HG03135 (cell line): ENCODE results near the gene VASN.
A peak's percentile ranks its signal among the peaks of the same experiment; 100 is the strongest.

Source experiments
- ATAC-seq: cut with Tn5 transposase; IDR thresholded peaks from one replicate; pipeline ENCODE4 v1.9.1; 2021; ENCODE audit warnings: mild to moderate bottlenecking, moderate library complexity; ENCODE audit not compliant: unreplicated experiment

VASN gene

GRCh38 chr16:4399001-4399730, 27.5 kb downstream of the VASN start:
- ATAC-seq = no peak

GRCh38 chr16:4401094-4401501, 29.4 kb downstream of the VASN start:
- no peak for ATAC-seq

GRCh38 chr16:4401510-4401909, 29.9 kb downstream of the VASN start:
- no peak for ATAC-seq

DNA sequence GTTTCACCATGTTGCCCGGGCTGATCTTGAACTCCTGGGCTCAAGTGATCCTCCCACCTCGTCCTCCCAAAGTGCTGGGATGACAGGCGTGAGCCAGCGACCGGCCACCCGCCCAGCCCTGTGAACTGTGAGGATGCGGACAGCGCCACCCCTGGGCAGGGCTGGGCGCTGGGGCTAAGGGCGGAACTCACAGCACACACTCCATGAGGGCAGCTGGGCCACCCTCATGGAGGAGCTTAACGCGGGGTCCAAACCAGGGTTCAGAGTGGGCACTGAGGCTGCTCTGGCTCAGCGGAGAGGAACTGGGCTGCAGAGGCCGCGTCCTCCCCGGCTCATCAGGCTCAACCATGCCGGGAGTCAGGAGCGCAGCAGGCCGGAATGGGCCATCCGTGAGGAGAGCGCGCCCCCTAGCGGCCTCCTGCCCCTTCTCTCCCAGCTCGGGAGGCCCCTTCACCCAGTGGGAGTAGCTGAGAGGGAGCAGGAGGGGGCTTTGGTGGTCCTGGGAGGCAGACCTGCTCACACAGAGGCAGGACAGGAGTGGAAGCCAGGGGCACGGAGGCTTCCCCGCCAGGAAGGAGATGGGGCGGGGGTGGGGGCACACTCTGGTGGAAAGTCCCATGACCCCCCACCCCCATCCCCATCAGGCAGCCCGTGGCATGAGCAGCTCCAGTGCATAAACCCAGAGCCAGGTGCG, 30.9 kb downstream of the VASN start:
- ATAC-seq = no peak

- ATAC-seq = no peak
These were observed 31.7 kb downstream of the VASN start for GRCh38 chr16:4403133-4403949.

GRCh38 chr16:4404247-4404966, 32.8 kb downstream of the VASN start:
- no peak for ATAC-seq

DNA sequence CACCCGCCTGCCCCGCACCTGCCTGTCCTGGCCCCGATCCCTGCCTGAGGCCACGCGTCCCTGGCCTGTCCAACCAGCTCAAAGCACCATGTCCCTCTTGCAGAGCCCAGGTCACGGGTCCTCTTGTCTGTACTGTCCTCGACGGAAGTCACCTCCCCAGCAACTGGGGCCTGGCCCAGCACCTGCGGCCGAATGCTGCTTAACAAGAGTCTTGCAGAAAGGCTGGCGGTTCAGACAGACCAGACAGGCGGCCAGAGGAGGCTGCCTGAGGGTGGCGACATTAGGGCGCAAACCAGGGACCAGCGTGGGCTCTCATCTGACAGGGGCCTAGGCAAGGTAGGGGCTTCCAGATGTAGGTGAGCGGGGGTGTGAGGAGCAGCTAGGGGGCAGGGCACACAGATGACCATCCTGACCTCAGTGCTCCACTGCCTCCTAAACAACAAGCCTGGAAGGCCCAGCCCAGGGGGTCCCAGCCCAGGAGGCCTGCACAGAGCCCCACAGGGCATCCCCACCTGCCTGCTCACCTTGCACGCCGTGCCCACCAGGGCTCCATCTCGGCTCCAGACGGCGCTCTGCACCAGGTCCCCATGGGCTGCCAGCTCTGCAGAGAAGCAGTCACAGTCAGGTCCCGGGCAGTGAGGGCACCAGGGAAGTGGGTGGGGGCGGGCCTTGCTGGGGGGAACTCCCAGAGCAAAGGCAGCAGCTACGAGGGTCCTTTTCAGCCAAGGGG, 33.5 kb downstream of the VASN start:
- no peak for ATAC-seq

GRCh38 chr16:4407543-4408322, 36.1 kb downstream of the VASN start:
- no peak for ATAC-seq

GRCh38 chr16:4408323-4408690, 36.7 kb downstream of the VASN start:
- ATAC-seq = no peak

- no peak for ATAC-seq
These were observed 37.7 kb downstream of the VASN start for GRCh38 chr16:4409081-4409932.

GRCh38 chr16:4410335-4411075, 38.9 kb downstream of the VASN start:
- ATAC-seq = no peak

- no peak for ATAC-seq
These were observed 40.0 kb downstream of the VASN start for GRCh38 chr16:4411684-4412083.

GRCh38 chr16:4412159-4412558, 40.5 kb downstream of the VASN start:
- ATAC-seq = no peak

GRCh38 chr16:4412854-4413253, 41.2 kb downstream of the VASN start:
- ATAC-seq = no peak

DNA sequence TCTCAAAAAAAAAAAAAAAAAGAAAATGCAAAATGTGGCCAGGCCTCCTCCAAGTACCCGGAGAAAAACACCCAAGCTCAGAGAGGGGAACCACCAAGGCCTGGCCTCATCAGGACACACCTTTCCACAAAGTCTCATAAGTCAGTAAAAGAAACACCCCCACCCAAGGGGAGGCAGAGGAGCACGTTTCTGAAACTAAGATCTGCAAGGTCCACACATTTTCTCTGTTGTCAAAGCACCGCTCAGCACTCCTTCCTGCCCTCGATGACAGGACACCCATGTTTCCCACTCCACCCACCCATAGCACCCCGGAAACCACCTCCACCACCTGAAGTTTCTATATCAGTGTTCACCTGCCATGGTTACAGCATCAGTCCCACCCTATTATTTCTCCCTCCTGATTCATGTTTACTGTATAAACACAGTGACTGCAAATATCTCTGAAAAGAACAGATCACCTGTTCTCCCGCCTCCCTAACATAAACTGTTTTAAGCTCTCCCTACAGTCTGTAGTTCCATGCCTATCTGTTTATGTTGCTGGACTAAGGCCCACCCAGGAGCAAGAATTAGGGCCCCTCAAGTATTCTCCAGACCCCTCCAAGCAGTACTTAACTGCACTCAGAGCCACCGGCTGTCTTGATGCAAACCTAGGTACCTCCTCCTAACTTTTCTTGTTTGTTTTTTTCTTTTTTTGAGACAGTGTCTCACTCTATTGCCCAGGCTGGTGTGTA, 42.7 kb downstream of the VASN start:
- ATAC-seq = peak; percentile 51

DNA sequence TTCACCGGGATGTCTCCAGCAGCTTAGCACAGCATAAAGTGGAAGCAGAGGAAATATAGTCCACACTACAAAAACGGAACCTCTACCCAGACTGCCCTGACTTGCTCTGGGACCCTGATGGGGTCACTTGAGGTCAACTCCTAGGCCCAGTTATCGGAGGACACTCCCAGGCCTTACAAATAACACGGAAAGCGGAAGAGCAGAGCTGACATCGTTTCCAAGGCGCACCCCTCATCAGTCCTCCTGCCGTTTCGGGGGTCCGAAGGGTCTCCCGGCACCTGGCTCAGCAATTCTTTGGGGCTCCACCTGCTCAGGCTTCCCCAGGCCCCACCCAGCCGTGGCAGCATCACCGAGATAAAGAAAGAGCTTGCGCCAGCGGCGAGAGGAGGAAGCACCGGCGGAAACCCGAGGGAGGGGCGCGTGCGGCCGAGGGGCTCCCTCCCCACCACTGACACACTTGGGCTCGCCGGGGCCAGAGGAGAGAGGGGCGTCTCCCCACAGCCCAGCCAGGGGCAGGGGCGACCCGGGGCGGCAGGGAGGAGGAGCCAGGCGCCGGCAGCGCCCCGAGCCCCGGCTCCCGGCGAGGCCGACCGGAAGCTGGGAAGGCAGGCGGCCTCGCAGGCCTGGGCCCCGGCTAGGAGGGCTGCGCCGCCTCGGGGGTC, 44.0 kb downstream of the VASN start:
- peak; percentile 18 for ATAC-seq
